MM.1S (cell line): ENCODE results near the gene GPRIN2.

Experiments used
- DNase-seq: peaks from one replicate; pipeline ENCODE4 v3.0.0-alpha.2; 2015
- H2AFZ ChIP-seq: fragments of 300-600 bp; sonication (generic); 2 replicates; pipeline ENCODE4 v1.6.0; 2016; ENCODE audit warnings: antibody characterized with exemption, low read length
- H3F3A ChIP-seq: fragments of 300-600 bp; sonication (generic); 2 replicates; pipeline ENCODE4 v1.6.1; 2016; ENCODE audit warnings: mild to moderate bottlenecking, antibody characterized with exemption, low read length, moderate library complexity, mixed read lengths; ENCODE audit not compliant: insufficient read depth
- H3K27ac ChIP-seq: fragments of 300-600 bp; sonication (generic); 2 replicates; pipeline ENCODE4 v1.5.1; 2016; ENCODE audit warnings: mild to moderate bottlenecking, low read length
- H3K27me3 ChIP-seq: fragments of 300-600 bp; sonication (generic); replicated peaks from 2 replicates; pipeline ENCODE4 v1.6.0; 2016; ENCODE audit warnings: low read length; ENCODE audit not compliant: insufficient read depth
- H3K36me3 ChIP-seq: fragments of 300-600 bp; sonication (generic); replicated peaks from 2 replicates; pipeline ENCODE4 v1.6.1; 2016; ENCODE audit warnings: mild to moderate bottlenecking, low read length, mixed read lengths; ENCODE audit not compliant: insufficient read depth
- H3K4me1 ChIP-seq: fragments of 300-600 bp; sonication (generic); 2 replicates; pipeline ENCODE4 v1.6.1; 2016; ENCODE audit warnings: low read length, mixed read lengths
- H3K4me2 ChIP-seq: fragments of 300-600 bp; sonication (generic); 2 replicates; pipeline ENCODE4 v1.6.0; 2016; ENCODE audit warnings: low read depth, low read length
- H3K4me3 ChIP-seq: fragments of 300-600 bp; sonication (generic); 2 replicates; pipeline ENCODE4 v1.5.1; 2016; ENCODE audit warnings: low read length, mixed read lengths
- H3K79me2 ChIP-seq: fragments of 300-600 bp; sonication (generic); 2 replicates; pipeline ENCODE4 v1.6.1; 2016; ENCODE audit warnings: mixed run types, low read length, mixed read lengths
- H3K9ac ChIP-seq: fragments of 300-600 bp; sonication (generic); 2 replicates; pipeline ENCODE4 v1.6.1; 2016; ENCODE audit warnings: low read length, mixed read lengths
- H3K9me2 ChIP-seq: fragments of 300-600 bp; sonication (generic); replicated peaks from 2 replicates; pipeline ENCODE4 v1.6.1; 2016; ENCODE audit warnings: mild to moderate bottlenecking, low read length, mixed read lengths; ENCODE audit not compliant: insufficient read depth
- H3K9me3 ChIP-seq: fragments of 300-600 bp; sonication (generic); replicated peaks from 2 replicates; pipeline ENCODE4 v1.6.1; 2016; ENCODE audit warnings: mild to moderate bottlenecking, low read length, mixed read lengths; ENCODE audit not compliant: insufficient read depth
- H4K20me1 ChIP-seq: fragments of 300-600 bp; sonication (generic); 2 replicates; pipeline ENCODE4 v1.6.1; 2016; ENCODE audit warnings: mild to moderate bottlenecking, low read length, moderate library complexity, mixed read lengths; ENCODE audit not compliant: insufficient read depth
- CTCF ChIP-seq: fragments of 300-600 bp; sonication (generic); IDR thresholded peaks from 2 replicates; pipeline ENCODE4 v1.5.1; 2016; ENCODE audit warnings: antibody characterized with exemption, low read length, mixed read lengths
- EZH2 ChIP-seq: fragments of 300-600 bp; sonication (generic); optimal IDR thresholded peaks from 2 replicates; pipeline ENCODE3; 2017; ENCODE audit warnings: low read depth, mild to moderate bottlenecking, antibody characterized with exemption, low read length, mixed read lengths
- EZH2phosphoT487 ChIP-seq: fragments of 300-600 bp; sonication (generic); IDR thresholded peaks from 2 replicates; pipeline ENCODE4 v1.6.1; 2018; ENCODE audit warnings: antibody characterized with exemption, low read length

GPRIN2 gene

GRCh38 chr10:46549171-46550075 lies 7.0 kb downstream of the GPRIN2 start:
- no peaks in the 10 kb centered on the region for H3K4me1 ChIP-seq
- H3K4me3 ChIP-seq: no peak overlapping the region

GRCh38 chr10:46548498-46549090 lies 7.9 kb downstream of the GPRIN2 start:
- Histone ChIP-seq H2AFZ (no peak overlapping the region), H4K20me1 (no peaks in the 10 kb centered on the region), H3K79me2 (no peaks in the 10 kb centered on the region), H3K9me3 (no peaks in the 10 kb centered on the region), H3K4me3 (no peak overlapping the region), H3K4me2 (no peak overlapping the region), H3F3A (no peaks in the 10 kb centered on the region), H3K27me3 (peaks cover 18% of the 10 kb centered on the region), H3K27ac (no peak overlapping the region), H3K4me1 (no peaks in the 10 kb centered on the region), H3K36me3 (no peaks in the 10 kb centered on the region), H3K9me2 (no peaks in the 10 kb centered on the region), H3K9ac (no peak overlapping the region)
- no peak for TF ChIP-seq CTCF
- DNase-seq: no peak

More at GRCh38 chr10:46549171-46550075, 7.0 kb downstream of the GPRIN2 start:
- no peak overlapping the region for H3K4me2 ChIP-seq
- peaks cover 18% of the 10 kb centered on the region for H3K27me3 ChIP-seq
- no peaks in the 10 kb centered on the region for H3K79me2 ChIP-seq
- no peak overlapping the region for H3K27ac ChIP-seq
- no peak overlapping the region for H3K9ac ChIP-seq
- H4K20me1 ChIP-seq: no peaks in the 10 kb centered on the region
- H3K36me3 ChIP-seq: no peaks in the 10 kb centered on the region
- no peak overlapping the region for H2AFZ ChIP-seq
- H3K9me3 ChIP-seq: no peaks in the 10 kb centered on the region
- DNase-seq: no peak
- H3K9me2 ChIP-seq: no peaks in the 10 kb centered on the region
- TF ChIP-seq EZH2 (no peak), EZH2phosphoT487 (no peak), CTCF (no peak)
- H3F3A ChIP-seq: no peaks in the 10 kb centered on the region

DNA sequence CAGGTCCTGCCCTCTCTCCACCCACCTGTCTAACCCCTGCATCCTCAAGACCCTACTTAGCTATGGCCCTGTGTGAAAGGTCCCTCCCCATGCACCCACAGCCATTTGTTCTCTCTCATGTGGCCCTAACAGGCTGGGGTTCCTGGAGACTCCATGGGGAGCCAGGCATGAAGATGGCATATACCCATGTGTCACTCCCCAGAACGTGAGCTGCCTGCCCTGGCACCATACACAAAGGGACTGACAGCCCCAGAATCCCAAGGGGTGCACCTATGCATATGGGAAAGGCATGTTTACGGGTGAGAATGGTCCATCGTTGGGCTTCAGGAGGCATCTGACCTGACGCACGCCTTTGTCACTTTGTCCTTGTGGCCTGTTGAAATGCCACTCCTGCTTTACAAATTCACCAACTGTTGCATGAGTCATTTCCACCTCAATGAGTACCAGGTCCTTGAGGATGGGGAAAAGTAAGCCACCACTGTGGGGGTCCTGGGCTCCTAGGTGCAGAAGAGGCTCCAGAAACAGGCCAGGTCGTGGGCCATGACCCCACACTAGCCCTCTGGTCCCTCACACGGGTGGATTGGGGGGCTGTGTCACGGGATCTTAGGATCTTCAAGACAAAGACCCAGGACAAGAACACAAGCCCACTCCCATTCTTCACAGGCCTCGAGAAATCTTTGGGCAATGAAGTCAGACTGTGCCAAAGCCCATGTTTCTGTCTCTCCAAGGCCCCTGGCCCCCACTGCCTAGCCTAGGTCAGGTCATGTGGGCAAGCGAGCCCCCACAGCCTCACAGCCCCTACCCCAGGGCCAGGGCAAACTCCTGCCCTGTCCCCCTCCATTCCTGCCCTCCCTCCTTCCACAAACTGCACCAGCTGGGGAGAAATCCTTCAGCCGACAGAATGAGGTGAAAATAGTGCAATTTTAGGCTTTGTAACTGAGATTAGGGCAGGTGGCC lies 8.6 kb downstream of the GPRIN2 start:
- H3K9me2 ChIP-seq: no peaks in the 10 kb centered on the region
- H3K4me3 ChIP-seq: no peak overlapping the region
- H3K4me2 ChIP-seq: no peak overlapping the region
- H4K20me1 ChIP-seq: no peaks in the 10 kb centered on the region
- no peaks in the 10 kb centered on the region for H3K79me2 ChIP-seq
- H3K36me3 ChIP-seq: no peaks in the 10 kb centered on the region
- no peaks in the 10 kb centered on the region for H3K9me3 ChIP-seq
- no peak for DNase-seq
- H3K27me3 ChIP-seq: peaks cover 18% of the 10 kb centered on the region
- H3F3A ChIP-seq: no peaks in the 10 kb centered on the region
- H2AFZ ChIP-seq: no peak overlapping the region
- no peak overlapping the region for H3K9ac ChIP-seq
- no peak overlapping the region for H3K27ac ChIP-seq
- H3K4me1 ChIP-seq: no peaks in the 10 kb centered on the region
- TF ChIP-seq EZH2 (no peak), EZH2phosphoT487 (no peak), CTCF (no peak)
